ENCODE data around the gene LYPD6.

- TF ChIP-seq CTCF (IDR thresholded peaks at IDR 0.05): no peak
- TF ChIP-seq POLR2A (IDR thresholded peaks at IDR 0.05): no peak
Measured at GRCh38 chr2:149473521-149473920, 143.1 kb downstream of the LYPD6 start.
